Neuron (in vitro differentiated cells): ENCODE results near the gene EPHB1.
"Not testable (repeated sequence)": the region's sequence is repeated elsewhere in the genome, so short reads cannot be mapped to it uniquely, and the experiment has no call there.

ENCODE experiments used
- H2AFZ ChIP-seq: one replicate; pipeline ENCODE4 v1.6.1; 2013; ENCODE audit warnings: low read depth, mild to moderate bottlenecking, inconsistent platforms, low read length, moderate library complexity
- H3K27me3 ChIP-seq: one replicate; pipeline ENCODE4 v1.6.1; 2013; ENCODE audit warnings: low read length; ENCODE audit not compliant: insufficient read depth
- H3K36me3 ChIP-seq: one replicate; pipeline ENCODE4 v1.6.1; 2013; ENCODE audit warnings: low read length; ENCODE audit not compliant: insufficient read depth
- H3K4me1 ChIP-seq: one replicate; pipeline ENCODE4 v1.6.1; 2013; ENCODE audit warnings: low read length; ENCODE audit not compliant: insufficient read depth
- H3K4me3 ChIP-seq: 2 replicates; pipeline ENCODE4 v1.5.1; 2013; ENCODE audit warnings: mild to moderate bottlenecking, low read length, moderate library complexity
- H3K9me3 ChIP-seq: one replicate; pipeline ENCODE4 v1.6.1; 2013; ENCODE audit warnings: low read length

EPHB1 gene

DNA sequence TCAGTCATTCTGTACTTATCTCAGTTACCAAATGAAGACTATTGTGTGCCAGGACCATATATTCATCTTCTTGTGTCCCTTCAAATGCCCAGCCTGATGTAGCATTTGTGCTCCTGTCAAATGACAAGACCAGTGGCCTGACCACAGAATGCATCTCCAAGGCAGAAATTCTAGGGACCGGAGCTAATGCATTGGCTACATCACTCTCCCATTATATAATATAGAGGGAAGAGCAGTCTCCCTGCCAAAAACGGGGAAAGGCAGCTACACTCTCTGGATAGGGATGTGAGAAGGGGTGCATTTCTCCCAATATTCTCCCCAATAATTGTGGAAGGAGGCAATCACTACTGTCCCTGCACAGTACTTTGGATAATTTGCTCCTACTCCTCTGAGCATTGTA lies 312.0 kb downstream of the EPHB1 start:
- Histone ChIP-seq H2AFZ (no peak overlapping the region), H3K27me3 (no peaks in the 10 kb centered on the region), H3K4me1 (no peaks in the 10 kb centered on the region), H3K4me3 (no peak overlapping the region), H3K9me3 (no peaks in the 10 kb centered on the region), H3K36me3 (no peaks in the 10 kb centered on the region)

DNA sequence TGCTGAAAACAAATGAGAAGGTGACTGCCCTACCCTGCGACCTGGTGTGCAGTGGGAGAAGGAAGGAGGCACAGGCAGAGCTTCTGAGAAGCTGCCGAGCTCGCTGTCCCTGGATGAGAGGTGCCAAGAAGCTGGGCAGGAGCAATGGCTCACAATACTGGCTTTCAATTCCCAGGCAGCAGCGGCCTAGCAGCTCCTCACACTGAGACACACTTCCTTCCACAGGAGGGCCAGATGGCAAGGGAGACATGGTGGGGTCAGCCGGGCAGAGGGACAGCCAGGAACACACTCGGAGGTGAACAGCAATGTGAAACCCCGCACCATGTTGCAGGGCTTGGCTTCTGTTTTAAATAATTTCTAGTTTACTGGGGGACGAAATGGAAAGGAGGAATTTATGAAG lies 314.6 kb downstream of the EPHB1 start:
- Histone ChIP-seq H3K9me3 (no peaks in the 10 kb centered on the region), H3K4me3 (no peak overlapping the region), H2AFZ (no peak overlapping the region), H3K36me3 (no peaks in the 10 kb centered on the region), H3K27me3 (no peaks in the 10 kb centered on the region), H3K4me1 (no peaks in the 10 kb centered on the region)

DNA sequence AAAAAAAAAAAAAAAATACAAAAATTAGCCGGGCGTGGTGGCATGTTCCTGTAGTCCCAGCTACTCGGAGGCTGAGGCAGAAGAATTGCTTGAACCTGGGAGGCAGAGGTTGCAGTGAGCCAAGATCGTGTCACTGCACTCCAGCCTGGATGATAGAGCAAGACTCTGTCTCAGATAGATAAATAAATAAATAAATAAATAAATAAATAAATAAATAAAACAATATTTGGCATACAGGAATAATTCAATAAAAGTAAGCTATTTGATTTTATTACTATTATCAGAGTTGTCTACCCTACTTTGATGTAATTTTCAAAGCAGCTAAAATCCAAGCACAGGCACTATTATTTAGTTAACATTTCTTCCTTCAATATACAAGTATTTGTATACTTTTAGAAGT lies 319.5 kb downstream of the EPHB1 start:
- H3K4me1 ChIP-seq, H3K4me3 ChIP-seq, H3K36me3 ChIP-seq, H3K9me3 ChIP-seq, H3K27me3 ChIP-seq, H2AFZ ChIP-seq: not testable (repeated sequence)

DNA sequence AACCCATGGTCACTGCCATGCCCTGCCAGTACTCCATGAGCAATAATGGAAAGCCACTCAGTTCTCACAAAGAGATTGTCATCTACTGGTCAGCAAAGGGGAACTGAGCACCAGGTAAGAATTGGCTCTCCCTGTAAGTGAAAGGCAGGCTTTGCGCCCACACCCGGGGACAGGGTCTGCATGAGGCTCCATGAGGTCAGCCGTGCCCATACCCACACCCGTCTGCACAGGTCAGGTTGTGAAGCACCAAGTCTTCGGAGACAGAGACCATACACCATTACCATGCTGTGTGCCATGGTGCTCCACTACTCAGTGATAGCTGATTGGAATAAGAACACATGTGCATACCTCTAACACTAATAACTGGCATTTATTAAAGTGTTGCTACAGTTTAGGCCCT lies 322.9 kb downstream of the EPHB1 start:
- H3K27me3 ChIP-seq = no peaks in the 10 kb centered on the region
- H3K9me3 ChIP-seq = no peaks in the 10 kb centered on the region
- no peak overlapping the region for H2AFZ ChIP-seq
- no peak overlapping the region for H3K4me3 ChIP-seq
- no peaks in the 10 kb centered on the region for H3K36me3 ChIP-seq
- H3K4me1 ChIP-seq = no peaks in the 10 kb centered on the region

DNA sequence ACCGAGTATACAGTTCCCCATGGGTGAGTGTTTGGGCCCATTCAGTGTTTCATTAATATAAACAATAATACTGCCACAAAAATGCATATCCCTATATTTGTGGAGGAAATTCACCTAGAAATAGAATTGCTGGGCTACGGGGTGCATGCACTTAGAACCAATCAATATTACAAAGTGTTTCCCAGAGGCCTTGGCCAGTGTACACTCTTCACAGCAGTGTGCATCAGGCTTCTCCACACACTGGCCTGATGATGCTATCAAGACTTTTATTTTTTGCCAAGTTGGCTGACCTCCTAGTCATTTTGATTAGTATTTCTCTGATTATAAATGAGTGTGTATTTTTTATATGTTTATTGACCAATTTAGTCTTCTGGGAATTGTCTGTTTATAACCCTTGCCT lies 323.7 kb downstream of the EPHB1 start:
- Histone ChIP-seq H2AFZ (no peak overlapping the region), H3K9me3 (no peaks in the 10 kb centered on the region)

DNA sequence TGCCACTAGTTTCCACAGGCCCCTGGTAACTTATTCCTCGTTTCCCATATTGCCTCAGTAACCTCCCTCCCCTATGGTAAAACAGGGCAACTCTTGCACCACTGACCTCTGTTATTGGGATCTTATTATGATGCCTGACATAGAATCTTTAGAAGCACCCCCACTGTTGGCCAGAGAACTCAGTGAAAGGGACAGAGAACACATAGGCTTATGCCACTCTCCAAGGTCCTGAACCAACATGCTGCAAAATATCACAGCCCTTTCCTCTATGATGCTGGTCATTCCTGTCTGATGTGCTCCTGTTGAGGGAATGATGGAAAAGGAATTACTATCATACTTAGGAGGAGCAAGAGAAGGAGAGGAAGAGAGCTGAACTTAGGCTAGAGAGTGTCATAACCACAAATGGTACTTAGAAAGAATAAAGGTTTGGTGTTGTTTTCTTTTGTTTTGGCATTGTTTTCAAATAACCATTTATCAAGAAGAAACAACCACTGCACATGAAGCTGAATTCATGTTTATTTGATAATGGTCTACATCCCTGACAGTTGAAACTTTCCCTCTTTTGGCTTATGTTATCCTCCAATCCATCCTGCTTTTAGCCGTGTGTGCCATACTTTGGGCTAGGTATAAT lies 330.2 kb downstream of the EPHB1 start:
- Histone ChIP-seq H2AFZ (no peak overlapping the region), H3K27me3 (no peaks in the 10 kb centered on the region), H3K4me3 (no peak overlapping the region), H3K4me1 (no peaks in the 10 kb centered on the region), H3K36me3 (no peaks in the 10 kb centered on the region), H3K9me3 (no peaks in the 10 kb centered on the region)

More for the DNA sequence above, 323.7 kb downstream of the EPHB1 start:
- Histone ChIP-seq H3K4me1 (no peaks in the 10 kb centered on the region), H3K36me3 (no peaks in the 10 kb centered on the region), H3K4me3 (no peak overlapping the region), H3K27me3 (no peaks in the 10 kb centered on the region)

DNA sequence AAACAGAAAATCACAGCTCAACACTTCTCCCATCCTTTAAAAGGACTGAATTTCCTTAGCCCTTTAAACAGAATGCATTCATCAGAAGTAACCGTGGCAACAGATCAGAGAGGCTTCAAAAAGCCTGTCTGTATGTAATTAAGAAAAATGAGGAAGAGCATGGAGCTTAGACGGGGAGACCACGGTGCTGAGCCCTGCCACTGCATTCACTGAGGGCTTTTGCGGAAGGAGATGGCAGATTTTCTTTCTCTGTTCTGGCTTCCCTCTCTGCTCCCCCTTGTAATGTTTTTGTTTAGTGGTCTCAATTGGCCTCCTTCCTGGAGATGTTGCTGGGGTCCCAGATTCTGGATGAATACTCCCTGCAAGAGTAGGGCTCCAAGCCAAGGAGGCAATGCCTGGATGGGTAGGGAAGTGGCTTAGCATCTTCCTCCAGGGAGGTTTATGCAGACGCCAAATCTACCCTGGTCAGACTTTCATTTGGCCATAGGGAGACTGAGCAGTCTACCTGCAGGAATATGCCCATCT lies 332.9 kb downstream of the EPHB1 start:
- no peaks in the 10 kb centered on the region for H3K9me3 ChIP-seq
- no peak overlapping the region for H3K4me3 ChIP-seq
- no peaks in the 10 kb centered on the region for H3K4me1 ChIP-seq
- no peak overlapping the region for H2AFZ ChIP-seq
- H3K36me3 ChIP-seq = no peaks in the 10 kb centered on the region
- H3K27me3 ChIP-seq = no peaks in the 10 kb centered on the region

DNA sequence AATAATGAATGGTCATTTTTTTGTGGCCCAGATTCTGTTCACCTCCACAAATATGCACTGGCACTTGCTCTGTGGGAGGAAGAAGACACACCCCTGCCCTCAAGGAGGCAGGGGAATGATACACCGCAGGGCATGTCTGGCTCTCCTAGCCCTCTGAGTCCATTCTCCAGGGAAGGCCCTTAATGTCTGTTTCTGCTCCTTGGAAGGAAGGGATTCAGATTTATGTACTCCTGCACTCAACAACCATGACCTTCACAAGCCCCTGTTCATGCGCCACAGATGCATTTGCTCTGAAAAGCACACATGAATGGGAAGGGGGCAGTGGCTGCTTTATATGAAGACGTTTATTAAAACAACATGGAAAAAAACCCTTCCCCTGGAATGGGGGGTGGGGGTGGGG lies 333.8 kb downstream of the EPHB1 start:
- no peaks in the 10 kb centered on the region for H3K4me1 ChIP-seq
- H2AFZ ChIP-seq = no peak overlapping the region
- H3K27me3 ChIP-seq = no peaks in the 10 kb centered on the region
- no peaks in the 10 kb centered on the region for H3K9me3 ChIP-seq
- no peak overlapping the region for H3K4me3 ChIP-seq
- no peaks in the 10 kb centered on the region for H3K36me3 ChIP-seq

DNA sequence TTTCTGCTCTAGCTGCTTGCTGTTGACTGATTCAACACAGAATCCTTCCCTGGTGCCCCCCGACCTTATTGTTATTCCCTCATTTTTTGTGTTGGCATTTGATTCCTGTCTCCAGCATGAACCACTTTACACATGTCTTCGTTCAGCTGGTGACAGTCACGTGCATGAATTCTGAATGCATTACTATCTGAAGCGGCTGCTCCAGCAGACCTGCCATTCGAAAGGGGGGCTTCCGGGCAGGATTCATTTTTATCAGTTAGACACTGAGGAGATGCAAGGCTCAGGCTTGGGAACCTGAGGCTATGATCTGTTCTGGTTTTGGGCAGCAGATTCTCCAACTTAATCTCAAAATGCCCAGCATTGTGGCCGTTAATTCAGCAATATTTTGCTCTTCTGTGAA lies 336.2 kb downstream of the EPHB1 start:
- H3K9me3 ChIP-seq = no peaks in the 10 kb centered on the region
- no peaks in the 10 kb centered on the region for H3K27me3 ChIP-seq
- H3K4me3 ChIP-seq = no peak overlapping the region
- no peaks in the 10 kb centered on the region for H3K36me3 ChIP-seq
- H2AFZ ChIP-seq = no peak overlapping the region
- H3K4me1 ChIP-seq = no peaks in the 10 kb centered on the region

DNA sequence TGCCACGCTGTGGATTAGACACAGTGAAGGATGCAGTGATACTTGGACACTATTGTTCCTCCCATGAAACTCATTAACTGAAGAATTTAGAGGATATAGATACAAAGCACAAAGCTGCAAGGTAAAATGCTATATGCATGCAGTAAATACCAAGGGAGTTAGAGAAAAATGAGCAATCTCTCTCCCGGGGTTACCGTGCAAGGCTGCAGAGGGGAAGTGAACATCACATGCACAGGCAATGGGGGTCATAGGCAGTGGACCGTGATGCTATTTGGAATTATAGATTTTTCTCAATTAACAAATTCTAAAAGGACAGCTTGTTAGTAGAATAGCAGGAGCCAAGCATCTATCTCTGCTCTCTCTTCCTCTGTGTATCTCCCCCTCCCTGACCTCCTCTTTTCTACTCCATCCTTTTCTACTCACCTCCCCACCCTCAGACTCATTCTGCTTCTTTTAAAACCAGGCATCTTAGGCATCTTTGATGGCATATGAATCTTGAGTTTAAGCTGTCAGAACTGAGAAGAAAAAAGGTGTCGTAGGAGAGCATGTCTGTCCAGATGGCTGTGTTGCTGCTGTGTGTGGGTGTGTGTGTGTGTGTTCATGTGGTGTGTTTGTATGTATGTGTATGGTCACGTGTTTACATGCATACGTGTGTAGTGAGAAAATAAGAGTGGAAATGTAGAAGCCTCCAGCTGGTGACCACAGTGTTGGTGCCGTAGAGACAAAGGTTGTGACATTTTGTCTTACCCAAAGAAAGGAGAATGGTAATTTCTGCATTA lies 339.0 kb downstream of the EPHB1 start:
- H3K9me3 ChIP-seq = no peaks in the 10 kb centered on the region
- H3K27me3 ChIP-seq = no peaks in the 10 kb centered on the region
- no peaks in the 10 kb centered on the region for H3K36me3 ChIP-seq
- no peaks in the 10 kb centered on the region for H3K4me1 ChIP-seq
- H2AFZ ChIP-seq = no peak overlapping the region
- H3K4me3 ChIP-seq = no peak overlapping the region

DNA sequence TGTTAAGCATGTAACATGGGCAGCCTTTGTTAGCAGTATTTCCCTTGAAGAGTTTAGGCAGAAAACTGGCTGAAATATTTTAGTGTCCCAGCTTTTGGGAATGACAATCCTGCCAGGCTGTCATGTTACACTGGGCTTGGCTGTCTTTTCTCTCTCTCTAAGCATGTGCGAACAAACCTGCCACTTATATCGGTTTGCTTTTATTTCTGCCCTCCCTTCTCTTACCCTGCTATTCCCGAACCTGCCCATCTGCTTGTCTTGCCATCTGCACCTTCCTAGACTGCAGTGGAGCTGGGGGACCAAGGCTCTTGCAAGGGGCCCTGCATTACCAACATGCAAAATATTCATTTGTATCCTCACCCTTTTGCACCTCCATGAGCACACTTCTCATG lies 339.6 kb downstream of the EPHB1 start:
- Histone ChIP-seq H3K36me3 (no peaks in the 10 kb centered on the region), H3K9me3 (no peaks in the 10 kb centered on the region), H3K4me3 (no peak overlapping the region), H2AFZ (no peak overlapping the region), H3K27me3 (no peaks in the 10 kb centered on the region), H3K4me1 (no peaks in the 10 kb centered on the region)

DNA sequence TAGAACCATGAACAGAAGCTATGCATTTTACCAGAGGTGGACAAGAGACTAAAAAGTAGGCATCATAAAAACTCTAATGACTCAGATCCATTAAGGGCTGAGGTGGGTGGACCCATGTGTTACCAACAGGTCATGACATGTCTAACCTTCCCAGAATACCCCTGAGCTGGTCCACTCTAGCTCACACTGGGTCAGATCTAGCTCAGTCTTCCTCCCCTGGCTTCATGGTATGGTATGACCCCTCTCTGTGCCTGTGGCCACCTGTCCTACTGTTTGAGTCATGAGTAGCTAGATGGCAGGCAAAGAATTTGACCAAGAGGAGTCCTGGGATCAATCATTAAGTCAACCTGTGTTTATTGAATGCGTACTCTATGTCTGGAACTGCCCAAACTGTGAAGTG lies 340.4 kb downstream of the EPHB1 start:
- no peaks in the 10 kb centered on the region for H3K36me3 ChIP-seq
- no peaks in the 10 kb centered on the region for H3K4me1 ChIP-seq
- H3K27me3 ChIP-seq = no peaks in the 10 kb centered on the region
- H2AFZ ChIP-seq = no peak overlapping the region
- no peaks in the 10 kb centered on the region for H3K9me3 ChIP-seq
- H3K4me3 ChIP-seq = no peak overlapping the region

DNA sequence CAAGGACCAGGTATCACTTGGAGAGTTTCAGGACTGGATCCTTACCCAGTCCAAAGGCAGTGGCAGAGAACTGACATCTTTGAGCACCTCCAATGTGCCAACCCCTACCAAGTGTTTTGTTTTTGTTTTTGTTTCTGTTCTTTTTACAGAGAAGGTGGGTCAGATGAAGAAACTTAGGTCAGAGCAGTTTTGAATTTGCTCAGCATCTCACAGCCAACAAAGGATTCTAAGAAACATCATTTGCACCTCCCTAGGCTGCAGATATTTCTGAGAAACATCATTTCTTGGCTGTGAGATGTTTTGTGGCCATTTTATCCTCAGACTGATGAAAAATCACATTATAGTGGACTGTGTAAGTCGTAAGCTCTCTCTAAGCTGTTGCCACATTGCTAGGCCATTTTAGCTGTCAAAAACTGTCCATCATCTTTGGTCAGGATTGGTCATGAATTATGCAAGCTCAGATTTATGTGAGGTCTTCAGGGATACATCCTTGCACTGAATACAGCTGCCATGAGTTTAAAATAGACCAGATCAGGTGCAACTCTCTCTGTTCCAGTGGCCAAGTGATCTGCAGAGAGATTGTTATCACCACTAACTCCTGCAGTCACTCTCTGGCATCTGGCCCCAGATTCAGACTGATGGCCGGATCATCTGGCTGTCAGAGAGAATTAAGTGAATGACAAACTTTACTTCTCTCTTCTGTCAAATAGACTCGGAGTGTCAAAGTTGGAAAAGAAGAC lies 341.5 kb downstream of the EPHB1 start:
- no peaks in the 10 kb centered on the region for H3K9me3 ChIP-seq
- no peaks in the 10 kb centered on the region for H3K27me3 ChIP-seq
- H3K36me3 ChIP-seq = no peaks in the 10 kb centered on the region
- no peaks in the 10 kb centered on the region for H3K4me1 ChIP-seq
- no peak overlapping the region for H2AFZ ChIP-seq
- H3K4me3 ChIP-seq = no peak overlapping the region
